Measurements from ENCODE around the gene EEF1A1.

EEF1A1 gene

GRCh38 chr6:73504160-73504559 is 16.7 kb downstream of the EEF1A1 start:
- H2AFZ ChIP-seq (ENCODE audit: low read depth) = no peak overlapping the region
- H3K27ac ChIP-seq = no peak overlapping the region
- H4K20me1 ChIP-seq (ENCODE audit: insufficient read depth) = no peaks in the 10 kb centered on the region
- no peak overlapping the region for H3K9ac ChIP-seq
- H3K27me3 ChIP-seq (ENCODE audit: insufficient read depth, low read depth) = no peaks in the 10 kb centered on the region
- H3K4me1 ChIP-seq (ENCODE audit: low read depth, poor library complexity, severe bottlenecking) = peaks cover 14% of the 10 kb centered on the region
- no peak for TF ChIP-seq CTCF (conservative IDR thresholded peaks at IDR 0.05; ENCODE audit: low read depth, low read length)
- H3K4me2 ChIP-seq = no peak overlapping the region
- H3K4me3 ChIP-seq (IDR thresholded peaks at IDR 0.05; ENCODE audit: insufficient read depth, low read depth, low read length) = no peak overlapping the region
- peaks cover 5% of the 10 kb centered on the region; the same call in 1 of the 2 replicates for H3K36me3 ChIP-seq (ENCODE audit: insufficient read depth)
- H3K79me2 ChIP-seq (ENCODE audit: insufficient read depth, low read depth) = no peaks in the 10 kb centered on the region

GRCh38 chr6:73503027-73503772 is 17.6 kb downstream of the EEF1A1 start:
- Histone ChIP-seq H4K20me1 (ENCODE audit: insufficient read depth) (no peaks in the 10 kb centered on the region), H3K4me2 (no peak overlapping the region), H3K27me3 (ENCODE audit: insufficient read depth, low read depth) (no peaks in the 10 kb centered on the region), H3K4me1 (ENCODE audit: low read depth, poor library complexity, severe bottlenecking) (peaks cover 4% of the 10 kb centered on the region), H3K27ac (no peak overlapping the region), H3K9ac (no peak overlapping the region), H3K4me3 (IDR thresholded peaks at IDR 0.05; ENCODE audit: insufficient read depth, low read depth, low read length) (no peak overlapping the region), H3K79me2 (ENCODE audit: insufficient read depth, low read depth) (no peaks in the 10 kb centered on the region), H3K36me3 (ENCODE audit: insufficient read depth) (peaks cover 7% of the 10 kb centered on the region; the same call in 1 of the 2 replicates), H2AFZ (ENCODE audit: low read depth) (no peak overlapping the region)
- no peak for TF ChIP-seq CTCF (conservative IDR thresholded peaks at IDR 0.05; ENCODE audit: low read depth, low read length)

- no peak overlapping the region for H3K9ac ChIP-seq
- H3K27ac ChIP-seq = no peak overlapping the region
- H3K27me3 ChIP-seq (ENCODE audit: insufficient read depth, low read depth) = no peaks in the 10 kb centered on the region
- no peak overlapping the region for H2AFZ ChIP-seq (ENCODE audit: low read depth)
- H4K20me1 ChIP-seq (ENCODE audit: insufficient read depth) = no peaks in the 10 kb centered on the region
- H3K4me2 ChIP-seq = no peak overlapping the region
- no peaks in the 10 kb centered on the region for H3K79me2 ChIP-seq (ENCODE audit: insufficient read depth, low read depth)
- peaks cover 12% of the 10 kb centered on the region; the same call in 1 of the 2 replicates for H3K36me3 ChIP-seq (ENCODE audit: insufficient read depth)
- TF ChIP-seq CTCF (conservative IDR thresholded peaks at IDR 0.05; ENCODE audit: low read depth, low read length) = no peak
- H3K4me3 ChIP-seq (IDR thresholded peaks at IDR 0.05; ENCODE audit: insufficient read depth, low read depth, low read length) = no peak overlapping the region
- no peaks in the 10 kb centered on the region for H3K4me1 ChIP-seq (ENCODE audit: low read depth, poor library complexity, severe bottlenecking)
Measured at GRCh38 chr6:73497915-73498314, 22.9 kb downstream of the EEF1A1 start.

- no peak overlapping the region for H2AFZ ChIP-seq (ENCODE audit: low read depth)
- peaks cover 7% of the 10 kb centered on the region; the same call in 1 of the 2 replicates for H3K36me3 ChIP-seq (ENCODE audit: insufficient read depth)
- TF ChIP-seq CTCF (conservative IDR thresholded peaks at IDR 0.05; ENCODE audit: low read depth, low read length) = no peak
- no peaks in the 10 kb centered on the region for H4K20me1 ChIP-seq (ENCODE audit: insufficient read depth)
- no peak overlapping the region for H3K27ac ChIP-seq
- no peaks in the 10 kb centered on the region for H3K4me1 ChIP-seq (ENCODE audit: low read depth, poor library complexity, severe bottlenecking)
- H3K27me3 ChIP-seq (ENCODE audit: insufficient read depth, low read depth) = no peaks in the 10 kb centered on the region
- H3K9ac ChIP-seq = no peak overlapping the region
- no peak overlapping the region for H3K4me3 ChIP-seq (IDR thresholded peaks at IDR 0.05; ENCODE audit: insufficient read depth, low read depth, low read length)
- no peak overlapping the region for H3K4me2 ChIP-seq
- H3K79me2 ChIP-seq (ENCODE audit: insufficient read depth, low read depth) = no peaks in the 10 kb centered on the region
Measured at GRCh38 chr6:73491377-73491776, 29.5 kb downstream of the EEF1A1 start.
